Lower leg skin (tissue), 4 donors: ENCODE results near the gene NDUFS3. TPM values are rescaled to one million over a fixed set of nuclear protein-coding genes. Genes with fewer than 3 reads are reported as not detected.

ENCODE experiments used
- DNase-seq, 2 donors: peaks; one replicate each; pipeline ENCODE4 v3.0.0-alpha.2; 2019; ENCODE audit warnings: low spot score in 2 of 2
- H3K4me3 ChIP-seq: fragments of 200-600 bp; sonication (generic); 2 replicates; pipeline ENCODE4 v1.5.1; 2017; ENCODE audit warnings: mild to moderate bottlenecking, low read depth; ENCODE audit not compliant: poor library complexity, severe bottlenecking
- CTCF ChIP-seq, 3 donors: fragments of 450-650 bp; IDR thresholded peaks; one replicate each; pipeline ENCODE4 v1.5.1; 2016; ENCODE audit warnings: antibody characterized with exemption in 3 of 3, mild to moderate bottlenecking in 3 of 3, moderate library complexity in 2 of 3
- POLR2A ChIP-seq, 2 donors: fragments of 450-650 bp; IDR thresholded peaks; one replicate each; pipeline ENCODE4 v1.6.1; 2016 to 2017; ENCODE audit warnings: antibody characterized with exemption in 2 of 2, mild to moderate bottlenecking in 1 of 2, moderate library complexity in 1 of 2
- WGBS, 2 donors: methylation state at CpG; one replicate each; pipeline ENCODE4 v1.1.5; 2018; 5-methylcytosine and 5-hydroxymethylcytosine counted together
- intact Hi-C: fragments of 100-400 bp; cut with DNase I; formaldehyde crosslinking; loops from one replicate; pipeline ENCODE4 v1.15.0; 2023; ENCODE audit warnings: low total_unique reads
- total RNA-seq, 4 donors: library from RNA; depleted of rRNA; stranded (reverse); fragments of >200 nt; gene quantifications; one replicate each; pipeline ENCODE4 v1.1.0, GENCODE V29; 2016

Gene NDUFS3
- total RNA-seq, 4 donors from 2014 or later, result 46.9 to 104 (median 67.7) TPM

DNA sequence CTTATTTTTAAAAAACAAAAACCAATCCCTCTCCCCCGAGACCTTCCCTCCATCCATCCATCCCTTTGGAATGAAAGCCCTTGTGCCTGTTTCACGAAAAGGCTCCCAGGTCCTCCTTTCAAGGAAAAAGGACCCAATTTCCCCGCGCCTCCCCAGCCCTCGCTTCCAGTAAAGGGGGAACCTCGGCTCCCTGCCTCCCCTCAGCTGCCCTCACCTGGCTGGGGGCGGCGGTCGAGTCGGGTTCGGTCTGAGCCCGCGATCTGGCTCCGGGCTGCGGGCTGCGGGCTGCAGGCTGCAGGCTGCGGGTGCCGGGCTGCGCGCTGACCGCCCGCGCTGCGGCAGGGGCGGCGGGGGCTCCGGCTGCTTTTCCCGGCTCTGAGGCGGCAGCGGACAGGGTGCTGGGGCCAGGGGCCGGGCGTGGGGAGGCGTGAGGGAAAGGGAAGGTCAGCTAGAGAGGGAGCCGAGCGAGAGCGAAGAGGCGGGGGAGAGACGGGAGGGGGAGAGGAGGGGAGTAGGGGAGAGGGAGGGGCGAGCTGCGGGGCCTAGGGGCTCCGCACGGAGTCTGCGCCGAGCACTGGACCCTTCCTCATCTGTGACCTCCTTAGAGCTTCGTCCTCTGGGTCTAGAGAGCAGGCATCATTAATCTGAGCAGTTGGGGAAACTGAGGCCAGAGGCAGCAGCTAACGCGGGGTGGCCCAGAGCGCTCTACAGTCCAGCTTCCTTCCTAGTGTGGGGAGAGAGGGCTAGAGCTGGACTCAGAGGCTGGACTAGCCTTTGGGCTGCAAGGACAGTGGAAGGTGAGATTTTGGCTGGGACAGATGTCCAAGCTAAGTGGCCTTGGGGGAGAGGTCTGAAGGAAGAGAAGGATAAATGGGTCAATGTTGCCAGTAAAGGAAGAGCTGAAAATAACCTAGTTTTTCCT lies 15.3 kb downstream of the NDUFS3 start, which contains the start of gene C1QTNF4:
Gene C1QTNF4, minus strand, starts transcription at position 478 of the 922 bp plus-strand sequence. CDS start 3,601 bp downstream, outside the sequence.
- no peak for DNase-seq
- peak within 1 kb of the TSS; percentile 8 for H3K4me3 ChIP-seq
- 7% methylated on average over 24 to 44 of the region's 48 CpGs for WGBS, 2 donors
- TF ChIP-seq POLR2A (IDR thresholded peaks at IDR 0.05) (no peak), CTCF (IDR thresholded peaks at IDR 0.05) (no peak)
- intact Hi-C loops, result no loop called here

GRCh38 chr11:47595029-47595428 lies 16.2 kb downstream of the NDUFS3 start:
- DNase-seq, result no peak
- 74 to 77% methylated on average over 7 of the region's 7 CpGs for WGBS, 2 donors
- no peak overlapping the region for H3K4me3 ChIP-seq
- intact Hi-C loops, result no loop called here
- TF ChIP-seq CTCF (IDR thresholded peaks at IDR 0.05) (no peak), POLR2A (IDR thresholded peaks at IDR 0.05) (no peak)

DNA sequence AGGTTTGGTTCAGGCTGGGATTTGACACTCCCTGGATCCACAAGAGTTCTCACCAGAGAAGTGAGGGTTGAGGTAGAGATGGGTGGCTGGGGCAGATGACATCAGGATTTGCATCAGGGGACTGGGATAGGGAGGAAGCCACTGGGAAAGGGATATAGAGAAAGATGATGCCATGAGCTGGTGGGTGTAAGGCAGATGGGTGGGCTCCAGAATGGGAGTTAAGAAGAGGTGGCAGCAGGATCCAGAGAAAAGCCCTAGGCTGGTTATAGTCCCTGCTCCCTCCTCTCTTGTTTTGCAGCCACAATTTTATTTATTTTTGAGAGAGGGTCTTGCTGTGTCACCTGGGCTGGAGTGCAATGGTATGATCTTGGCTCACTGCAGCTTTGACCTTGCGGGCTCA lies 17.1 kb downstream of the NDUFS3 start:
- whole genome bisulfite sequencing, 2 donors, result 96% methylated on average over 1 of the region's 1 CpG
- intact Hi-C loops, result no loop called here
- no peak overlapping the region for H3K4me3 ChIP-seq
- TF ChIP-seq CTCF (IDR thresholded peaks at IDR 0.05) (no peak), POLR2A (IDR thresholded peaks at IDR 0.05) (no peak)
- no peak for DNase-seq

GRCh38 chr11:47599902-47600301 lies 21.0 kb downstream of the NDUFS3 start:
- intact Hi-C loops, result no loop called here
- TF ChIP-seq CTCF (IDR thresholded peaks at IDR 0.05) (no peak), POLR2A (IDR thresholded peaks at IDR 0.05) (no peak)
- 71 to 72% methylated on average over 4 of the region's 4 CpGs for WGBS, 2 donors
- DNase-seq, result no peak
- H3K4me3 ChIP-seq, result no peak overlapping the region

GRCh38 chr11:47603295-47603694 lies 24.4 kb downstream of the NDUFS3 start:
- no peak overlapping the region for H3K4me3 ChIP-seq
- TF ChIP-seq POLR2A (IDR thresholded peaks at IDR 0.05), result no peak
- no peak for TF ChIP-seq CTCF (IDR thresholded peaks at IDR 0.05)
- WGBS, 2 donors, result 86 to 91% methylated on average over 4 of the region's 4 CpGs
- no peak for DNase-seq
- intact Hi-C loops, result no loop called here
